GM19324 (cell line): ENCODE results near the gene TNFRSF1B.

Experiments
- ATAC-seq: cut with Tn5 transposase; IDR thresholded peaks from one replicate; pipeline ENCODE4 v1.9.1; 2021; ENCODE audit warnings: mild to moderate bottlenecking, moderate library complexity; ENCODE audit not compliant: unreplicated experiment, low FRiP score

Gene TNFRSF1B

GRCh38 chr1:12188115-12188514, 21.3 kb downstream of the TNFRSF1B start:
- ATAC-seq: no peak

- no peak for ATAC-seq
Measured at GRCh38 chr1:12188657-12189327, 22.0 kb downstream of the TNFRSF1B start.

- ATAC-seq: no peak
Measured at GRCh38 chr1:12189328-12189682, 22.5 kb downstream of the TNFRSF1B start.

GRCh38 chr1:12191242-12192032, 24.6 kb downstream of the TNFRSF1B start:
- no peak for ATAC-seq

- no peak for ATAC-seq
Measured at GRCh38 chr1:12194666-12195216, 27.9 kb downstream of the TNFRSF1B start.

- ATAC-seq: no peak
Measured at GRCh38 chr1:12195416-12195815, 28.6 kb downstream of the TNFRSF1B start.

- no peak for ATAC-seq
Measured at GRCh38 chr1:12196641-12197482, 30.1 kb downstream of the TNFRSF1B start.

GRCh38 chr1:12197483-12197880, 30.7 kb downstream of the TNFRSF1B start:
- ATAC-seq: no peak

GRCh38 chr1:12200208-12200607, 33.4 kb downstream of the TNFRSF1B start:
- ATAC-seq: no peak

- peak; percentile 40 for ATAC-seq
Measured at GRCh38 chr1:12201352-12202189, 34.8 kb downstream of the TNFRSF1B start.

GRCh38 chr1:12202190-12202497, 35.4 kb downstream of the TNFRSF1B start:
- no peak for ATAC-seq

GRCh38 chr1:12202577-12202976, 35.8 kb downstream of the TNFRSF1B start:
- ATAC-seq: no peak

- no peak for ATAC-seq
Measured at GRCh38 chr1:12203216-12204007, 36.6 kb downstream of the TNFRSF1B start.

GRCh38 chr1:12204140-12204539, 37.3 kb downstream of the TNFRSF1B start:
- ATAC-seq: no peak

GRCh38 chr1:12204754-12205658, 38.2 kb downstream of the TNFRSF1B start:
- ATAC-seq: no peak

- no peak for ATAC-seq
Measured at GRCh38 chr1:12206238-12206637, 39.4 kb downstream of the TNFRSF1B start.

GRCh38 chr1:12206792-12207424, 40.1 kb downstream of the TNFRSF1B start:
- no peak for ATAC-seq

GRCh38 chr1:12208271-12208670, 41.5 kb downstream of the TNFRSF1B start:
- ATAC-seq: no peak
